HG03095 (cell line): ENCODE measurements around the gene PPP1R10.
A peak's percentile ranks its signal among the peaks of the same experiment; 100 is the strongest.
"Not testable (repeated sequence)": the region's sequence is repeated elsewhere in the genome, so short reads cannot be mapped to it uniquely, and the experiment has no call there.

Experiments
- ATAC-seq: cut with Tn5 transposase; IDR thresholded peaks from one replicate; pipeline ENCODE4 v1.9.1; 2021; ENCODE audit warnings: moderate library complexity; ENCODE audit not compliant: unreplicated experiment

The PPP1R10 gene

DNA sequence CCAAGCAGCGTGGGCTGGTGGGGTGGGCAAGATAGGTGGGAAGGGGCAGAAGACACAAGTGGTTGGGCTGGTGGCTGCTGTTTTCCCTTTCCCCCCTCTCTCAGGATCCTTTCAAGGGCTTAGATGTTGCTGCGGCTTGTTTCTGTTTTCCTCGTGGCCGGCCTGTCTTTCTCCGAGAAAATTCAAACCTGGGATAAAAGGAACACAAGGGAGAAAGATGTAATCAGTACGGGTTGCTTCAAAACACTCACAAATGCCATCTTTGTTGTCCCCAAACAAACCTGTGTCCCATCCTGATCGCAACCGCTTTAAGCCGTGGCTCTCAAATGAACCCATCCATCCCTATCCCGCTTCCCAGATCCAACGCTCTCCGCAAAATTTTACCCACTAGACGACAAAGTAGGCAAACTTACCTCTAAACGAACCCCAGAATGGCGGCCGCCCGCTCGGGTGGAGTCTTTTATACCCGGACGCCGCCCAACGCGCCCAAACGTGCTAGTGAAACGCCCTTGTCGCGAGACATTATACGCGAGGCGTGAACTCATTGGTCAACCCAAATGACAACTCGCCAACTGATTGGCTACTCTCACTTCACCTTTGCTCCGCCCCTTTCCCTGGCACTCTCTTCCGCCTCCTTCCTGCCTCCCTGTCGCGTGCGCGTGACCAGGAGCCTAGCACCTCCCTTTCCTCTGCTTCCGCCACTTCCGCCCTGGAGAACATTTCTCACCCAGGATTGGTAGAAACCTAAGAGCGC, at the start of gene PPP1R10:
TSS of gene PPP1R10 (minus strand) at position 433 of the 754 bp plus-strand sequence. CDS start 7,299 bp downstream, outside the sequence.
- peak; percentile 68 for ATAC-seq

DNA sequence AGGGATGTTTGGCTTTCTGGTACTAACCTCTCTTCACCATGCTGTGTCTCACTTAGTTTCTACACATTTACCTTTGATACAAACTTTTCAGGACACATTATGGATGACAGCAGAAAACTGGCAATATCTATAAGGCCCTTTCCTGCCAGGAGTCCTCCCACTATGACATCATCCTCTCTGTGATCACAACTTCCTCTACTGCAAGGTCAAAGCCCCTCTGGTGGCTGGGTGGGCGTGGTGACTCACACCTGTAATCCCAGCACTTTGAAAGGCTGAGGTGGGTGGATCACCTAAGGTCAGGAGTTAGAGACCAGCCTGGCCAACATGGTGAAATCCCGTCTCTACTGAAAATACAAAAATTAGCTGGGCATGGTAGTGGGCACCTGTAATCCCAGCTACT, 49.3 kb upstream of the PPP1R10 start:
- not testable (repeated sequence) for ATAC-seq

DNA sequence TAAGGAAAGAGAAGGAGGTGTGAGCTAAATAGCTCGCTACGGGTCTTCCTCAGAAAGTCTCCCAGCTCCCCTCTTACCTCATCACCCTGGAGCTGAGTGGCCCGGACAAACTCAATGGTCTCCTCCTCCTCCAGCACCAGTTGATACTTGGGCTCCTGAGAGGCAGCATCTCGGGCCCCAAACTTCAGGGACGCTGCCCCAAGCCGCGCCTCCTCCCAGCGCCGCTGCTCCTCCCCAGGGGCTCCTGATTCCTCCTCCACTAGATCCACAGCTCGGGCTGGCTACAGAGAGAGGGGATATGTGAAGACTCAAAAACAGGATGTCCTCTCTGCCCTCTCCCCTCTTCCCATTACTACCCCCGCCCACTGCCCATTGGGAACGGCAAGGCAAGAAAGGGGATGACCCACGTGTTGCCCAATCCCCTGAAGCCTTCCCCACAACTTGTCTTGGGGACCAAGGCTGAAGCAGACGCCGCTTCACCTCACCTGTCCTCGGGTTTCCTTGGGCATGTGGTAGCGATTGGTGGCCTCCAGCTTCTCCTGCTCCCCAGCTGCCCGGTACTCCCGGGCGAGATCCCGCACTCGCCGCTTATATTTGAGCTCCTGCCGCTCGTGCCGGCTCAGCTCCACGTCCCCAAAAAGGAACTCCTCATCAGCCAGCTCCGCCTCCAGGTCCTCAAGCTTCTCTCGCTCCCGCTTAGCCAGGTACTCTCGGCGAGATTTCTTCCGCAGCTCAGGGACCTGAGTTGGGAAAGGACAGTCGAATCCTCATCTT, 48.1 kb upstream of the PPP1R10 start:
- no peak for ATAC-seq

DNA sequence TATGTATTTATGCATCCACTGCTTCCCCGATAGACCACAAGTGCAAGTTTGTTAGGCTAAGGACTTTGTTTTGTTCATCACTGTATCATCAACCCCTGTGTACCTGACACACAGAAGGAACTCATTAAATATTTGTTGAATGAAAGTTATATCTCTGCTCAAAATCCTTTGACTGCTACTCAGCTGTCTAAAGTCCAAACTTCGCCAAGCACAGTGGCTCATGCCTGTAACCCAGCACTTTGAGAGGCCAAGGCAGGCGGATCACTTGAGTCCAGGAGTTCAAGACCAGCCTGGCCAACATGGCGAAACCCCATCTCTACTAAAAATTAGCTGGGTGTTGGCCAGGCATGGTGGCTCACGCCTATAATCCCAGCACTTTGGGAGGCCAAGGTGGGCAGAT, 40.9 kb upstream of the PPP1R10 start:
- not testable (repeated sequence) for ATAC-seq

DNA sequence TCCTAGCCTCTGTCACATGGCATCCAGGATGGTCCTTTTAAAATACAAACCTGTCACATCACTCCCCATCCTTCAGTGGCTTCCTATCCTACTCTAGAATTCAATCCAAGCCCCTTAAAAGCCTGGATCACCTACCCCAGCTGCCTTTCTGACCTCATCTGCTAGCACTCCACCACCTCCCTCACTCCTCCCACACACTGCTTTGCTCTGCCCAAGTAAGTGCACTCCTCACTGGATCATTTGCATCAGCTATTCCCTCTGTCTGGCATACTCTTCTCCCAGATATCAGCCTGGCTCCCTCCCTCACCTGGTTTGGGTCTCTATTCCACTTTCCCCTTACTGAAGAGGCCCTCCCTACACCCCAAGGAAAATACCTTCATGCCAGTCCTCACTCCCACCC, 40.4 kb upstream of the PPP1R10 start:
- ATAC-seq = no peak

DNA sequence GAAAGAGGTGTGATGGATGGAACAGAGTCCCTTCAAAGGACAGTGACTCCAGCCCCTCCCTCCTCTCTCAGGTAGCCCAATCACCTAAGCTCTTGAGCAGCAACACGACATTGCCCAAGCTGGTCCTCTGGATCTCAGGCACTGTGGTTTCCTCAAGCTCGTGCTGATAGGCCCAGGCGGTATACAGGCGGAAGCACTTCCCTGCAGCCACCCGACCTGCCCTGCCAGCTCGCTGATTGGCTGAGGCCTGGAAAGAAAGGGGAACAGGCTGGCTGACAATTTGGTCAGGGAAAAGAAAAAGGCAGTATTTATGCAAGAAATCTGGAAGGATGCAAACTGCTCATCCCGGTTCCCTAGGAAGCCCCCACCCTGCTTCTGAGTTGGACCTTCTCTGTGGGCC, 39.5 kb upstream of the PPP1R10 start:
- ATAC-seq = no peak

DNA sequence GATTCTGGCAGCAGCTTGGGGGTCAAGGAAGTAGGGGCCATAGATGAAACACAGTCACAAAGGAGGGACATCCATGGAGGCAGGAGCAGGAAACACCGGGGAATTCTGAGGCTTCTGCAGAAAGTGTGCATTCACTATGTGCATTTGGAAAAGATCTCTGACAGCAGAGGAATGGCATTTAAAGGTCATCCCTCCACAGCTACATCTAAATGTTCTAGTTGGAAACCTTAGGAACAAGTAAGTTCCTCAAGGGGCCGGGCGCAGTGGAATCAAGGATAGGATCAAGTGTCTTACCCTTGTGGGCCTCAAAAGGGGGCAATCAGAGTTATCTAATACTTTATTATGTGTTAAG, 38.7 kb upstream of the PPP1R10 start:
- no peak for ATAC-seq

DNA sequence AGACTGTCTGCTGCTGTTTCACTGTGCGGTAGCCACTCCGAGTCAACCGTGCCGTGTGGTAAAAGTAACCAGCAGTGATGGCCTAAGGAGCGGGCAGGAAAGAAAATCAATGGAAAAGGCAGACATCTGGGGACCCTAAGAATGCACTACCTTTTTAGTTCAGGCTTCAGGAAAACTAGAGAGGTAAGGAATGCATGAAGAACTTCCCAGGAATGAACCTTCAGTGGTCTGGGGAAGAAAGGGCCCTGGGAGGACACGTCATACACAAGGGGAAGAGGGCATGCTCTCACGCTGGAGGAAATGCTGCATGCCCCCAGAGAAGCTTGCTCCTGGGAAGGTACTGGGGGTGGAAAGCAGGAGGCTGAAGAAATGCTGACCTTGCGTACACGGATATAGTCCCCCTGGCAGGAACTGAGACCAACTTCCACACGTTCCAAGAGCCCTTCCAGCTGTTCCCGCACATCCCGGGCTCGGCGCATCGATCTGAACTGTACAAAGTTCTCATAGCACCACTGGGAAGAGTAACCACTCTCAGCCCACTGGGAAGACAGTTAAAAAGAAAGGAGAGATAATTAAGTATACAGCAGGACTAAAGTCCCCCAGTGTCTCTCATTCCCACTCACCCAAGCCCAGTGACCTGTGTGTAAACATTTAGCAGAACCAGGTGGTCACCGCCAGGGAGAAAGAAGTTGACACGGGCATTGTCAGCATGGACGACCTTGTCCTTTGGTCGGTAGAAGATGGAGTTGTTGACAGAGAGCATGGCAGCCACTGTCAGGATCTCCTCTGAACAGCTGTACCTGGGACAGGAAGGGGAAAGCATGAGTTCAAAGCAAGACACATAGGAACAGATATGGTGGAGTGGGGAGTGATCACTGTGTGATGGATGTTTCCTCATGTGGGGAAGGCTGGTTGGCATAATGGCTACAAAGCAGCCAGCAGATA, 38.0 kb upstream of the PPP1R10 start:
- no peak for ATAC-seq

DNA sequence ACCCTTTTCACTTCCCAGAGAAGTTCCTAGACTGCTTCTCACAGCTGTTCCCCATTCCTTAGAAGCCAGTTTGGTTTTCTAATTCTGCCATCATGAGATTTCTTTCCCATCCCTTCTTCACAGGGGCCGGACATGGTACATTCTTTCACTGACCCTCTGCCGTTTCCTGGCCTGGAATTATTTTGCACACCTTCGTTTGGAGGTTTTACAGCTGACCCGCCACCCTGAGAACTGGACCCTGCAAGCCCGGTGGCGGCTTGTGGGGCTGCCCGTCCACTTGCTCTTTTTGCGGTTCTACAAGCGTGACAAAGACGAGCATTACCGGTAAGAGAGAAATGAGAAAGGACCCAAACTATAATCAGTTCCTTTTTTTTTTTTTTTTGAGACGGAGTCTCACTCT, 34.1 kb upstream of the PPP1R10 start:
- ATAC-seq = no peak

DNA sequence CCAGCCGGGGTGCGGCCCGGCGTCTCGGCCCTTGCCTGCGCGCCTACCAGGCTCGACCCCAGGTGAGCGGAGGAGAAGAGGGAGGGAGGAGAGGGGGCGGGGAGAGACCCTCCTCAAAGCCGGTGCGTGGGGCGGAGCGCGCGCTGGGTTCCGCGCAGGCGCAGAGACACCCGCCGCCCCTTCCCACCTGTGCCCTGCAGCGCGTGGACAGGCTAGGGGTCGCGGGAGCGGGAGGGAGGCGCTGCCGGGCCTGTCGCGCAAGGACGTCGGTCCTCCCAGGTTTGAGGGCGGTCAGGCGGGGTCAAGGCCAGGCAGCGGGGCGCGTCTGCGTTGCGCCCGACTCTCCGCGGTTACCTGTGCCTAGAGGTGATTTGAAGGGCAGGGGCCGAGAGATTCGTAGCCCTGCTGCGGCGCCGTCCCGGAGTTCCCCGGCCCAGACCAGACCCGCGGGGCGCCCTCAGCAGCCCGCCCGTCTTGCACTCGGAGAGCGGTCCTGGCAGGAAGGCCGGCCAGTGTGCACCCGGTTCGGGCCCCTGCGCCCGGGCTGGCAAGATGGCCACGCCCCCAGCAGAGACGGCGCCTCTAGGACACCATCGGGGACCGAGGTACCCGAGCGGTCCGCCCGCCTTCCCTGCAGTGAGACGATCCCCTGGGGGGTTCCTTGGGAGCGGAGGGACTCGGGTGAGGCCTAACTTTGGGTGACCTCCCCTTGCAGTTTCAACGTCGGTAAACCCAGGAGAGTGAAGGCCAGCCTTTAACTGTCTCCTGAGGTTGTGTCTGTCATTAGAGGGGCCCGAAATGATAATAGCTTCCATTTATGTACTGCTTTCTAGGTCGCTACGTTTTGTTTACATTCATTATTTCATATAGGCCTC, 30.4 kb upstream of the PPP1R10 start:
- ATAC-seq = peak; percentile 50

DNA sequence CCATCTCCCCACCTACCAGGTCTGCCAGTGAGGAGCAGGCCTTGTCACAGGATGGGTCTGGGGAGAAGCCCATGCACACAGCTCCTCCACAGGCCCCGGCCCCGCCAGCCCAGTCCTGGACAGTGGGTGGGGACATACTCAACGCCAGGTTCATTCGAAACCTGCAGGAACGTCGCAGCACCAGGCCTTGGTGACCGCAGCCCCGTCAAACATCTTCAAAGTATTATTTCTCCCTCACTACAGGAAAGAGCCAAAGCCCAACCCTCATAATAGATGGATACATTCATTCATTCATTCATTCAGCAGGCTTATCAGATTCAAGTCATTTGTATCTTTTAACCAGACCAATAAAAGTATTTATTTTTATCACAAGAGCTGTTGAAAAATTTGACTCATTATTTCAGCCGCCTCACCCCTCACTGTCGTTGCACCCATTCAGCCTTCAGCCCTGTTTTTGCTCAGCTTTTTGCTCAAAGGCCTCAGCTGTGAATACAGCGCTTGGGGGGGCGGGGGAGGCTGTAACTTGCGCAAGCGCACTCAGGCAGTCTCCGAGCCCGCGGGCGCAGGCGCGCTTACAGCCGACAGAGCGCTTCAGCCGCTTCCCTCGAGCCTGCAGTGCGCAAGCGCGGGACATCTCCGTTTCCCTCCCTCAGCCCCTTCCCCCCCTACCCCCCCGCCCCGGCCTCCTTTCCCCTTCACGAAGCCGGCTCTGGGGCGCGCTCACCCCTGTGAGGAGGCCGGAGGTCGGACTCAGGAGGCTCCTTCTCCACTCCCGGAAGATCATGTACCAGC, 29.6 kb upstream of the PPP1R10 start, which contains the start of gene C6orf136:
TSS of gene C6orf136 (plus strand) at position 684 of the 792 bp plus-strand sequence. CDS start at position 783, 99 bp downstream.
- peak; percentile 43 for ATAC-seq

DNA sequence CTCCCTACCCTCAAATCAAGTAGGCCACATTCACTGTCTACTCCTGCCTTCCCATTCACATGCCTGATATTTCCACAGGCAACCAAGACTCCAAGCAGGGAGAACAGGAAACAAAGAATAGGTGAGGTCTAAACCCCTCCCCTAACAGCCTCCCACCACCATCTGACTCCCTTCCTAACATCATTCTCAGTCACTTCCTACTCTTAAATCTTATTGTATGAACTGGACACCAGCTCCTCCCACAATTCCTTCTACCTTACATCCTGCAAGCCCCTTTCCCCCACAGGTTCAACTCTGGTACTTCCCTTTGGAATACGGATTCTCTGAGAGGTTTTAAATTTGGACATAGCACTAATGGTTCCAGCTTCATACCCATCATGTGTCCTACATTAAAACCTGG, 28.9 kb upstream of the PPP1R10 start:
- ATAC-seq = no peak

DNA sequence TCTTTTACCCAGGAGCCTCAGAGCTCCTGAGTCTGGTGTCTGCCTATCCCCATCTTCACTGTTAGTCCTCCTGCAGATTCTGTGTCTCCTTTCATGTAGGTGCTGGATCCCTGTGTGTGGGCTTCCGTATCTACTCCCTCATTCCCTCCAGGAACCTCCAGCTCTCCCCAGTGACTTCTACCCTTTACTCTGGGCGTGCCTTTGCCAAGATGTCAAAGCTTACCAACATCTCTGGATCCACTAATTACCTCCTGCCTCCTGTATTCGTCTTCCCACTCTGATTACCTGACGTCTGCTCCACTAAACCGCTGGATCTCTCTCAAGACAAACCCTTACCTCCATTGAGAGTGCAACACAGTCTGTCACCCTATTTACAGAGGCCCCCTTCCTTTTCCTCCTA, 27.7 kb upstream of the PPP1R10 start:
- no peak for ATAC-seq

DNA sequence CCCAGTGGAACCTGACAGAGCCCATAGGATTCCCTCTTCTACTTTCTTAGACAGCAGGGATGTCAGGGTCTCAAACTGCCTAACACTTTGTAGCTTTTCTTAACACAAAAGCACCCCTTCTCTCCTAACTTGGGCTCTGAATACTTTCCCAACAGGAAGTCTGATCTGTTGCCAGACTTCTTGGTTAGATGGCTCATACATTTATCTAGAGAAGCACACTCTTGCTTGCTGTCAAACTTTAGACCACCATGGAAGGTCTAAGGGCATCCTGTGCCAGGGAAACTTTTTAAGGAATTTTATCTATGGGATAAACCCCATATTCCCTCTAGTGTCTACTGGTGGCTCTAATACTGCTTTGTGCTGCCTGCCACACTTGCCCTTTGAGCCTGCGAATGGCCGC, 26.6 kb upstream of the PPP1R10 start:
- ATAC-seq = no peak

DNA sequence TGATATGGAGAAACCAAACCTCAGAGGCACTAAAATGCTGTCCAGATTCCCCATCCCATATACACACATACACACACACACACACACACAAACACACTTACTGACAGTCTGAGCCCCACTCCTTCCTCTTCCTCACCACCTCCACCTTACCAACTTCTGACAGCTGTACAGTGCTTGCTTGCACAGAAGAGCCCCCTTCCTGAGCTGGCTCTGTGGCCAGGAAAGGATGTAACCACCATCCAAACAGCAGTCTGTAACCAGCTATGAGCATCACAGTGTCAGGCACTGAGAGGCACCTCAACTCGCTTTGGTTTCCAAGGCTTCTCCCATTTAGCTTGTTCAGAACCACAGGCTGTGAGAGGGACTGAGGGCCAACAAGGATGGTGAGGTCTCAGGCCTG, 24.0 kb upstream of the PPP1R10 start:
- ATAC-seq = no peak

DNA sequence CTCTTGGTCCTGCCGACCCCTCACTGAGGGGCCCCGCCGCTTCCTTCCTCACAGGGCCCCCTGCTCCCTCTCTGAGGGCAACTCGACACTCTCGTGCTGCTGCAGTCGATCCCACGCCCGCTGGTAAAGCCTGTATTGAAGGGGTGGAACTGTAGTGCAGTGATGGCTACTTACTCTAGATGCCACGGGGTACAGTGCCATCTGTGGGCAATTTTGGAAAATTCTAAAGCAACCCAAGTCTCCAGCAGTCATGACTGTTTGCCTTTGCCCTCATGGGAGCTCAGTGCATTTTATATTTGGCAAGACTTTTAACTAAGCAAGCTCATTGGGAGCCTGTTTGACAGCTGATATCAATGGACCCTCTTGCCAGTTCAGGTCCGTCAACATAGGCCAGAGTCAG, 23.4 kb upstream of the PPP1R10 start:
- no peak for ATAC-seq

DNA sequence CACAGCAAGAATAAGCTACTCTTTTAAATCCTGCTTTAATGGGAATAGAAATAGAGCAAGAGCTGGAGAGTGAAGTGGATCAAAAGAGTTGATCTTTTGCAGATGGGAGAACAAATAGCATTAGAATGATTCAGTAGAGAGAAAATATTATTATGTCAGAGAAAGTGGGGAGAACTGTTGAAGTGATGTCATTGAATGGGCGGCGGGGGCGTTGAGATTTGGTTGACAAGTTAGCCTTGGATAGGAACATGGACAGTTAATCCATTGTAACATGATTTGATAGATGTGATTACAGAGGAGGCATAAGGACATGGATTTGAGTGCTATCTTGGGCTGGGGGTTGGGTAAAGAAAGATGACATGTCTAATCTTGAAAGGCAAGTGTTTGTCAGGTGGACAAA, 18.8 kb upstream of the PPP1R10 start:
- ATAC-seq = no peak

DNA sequence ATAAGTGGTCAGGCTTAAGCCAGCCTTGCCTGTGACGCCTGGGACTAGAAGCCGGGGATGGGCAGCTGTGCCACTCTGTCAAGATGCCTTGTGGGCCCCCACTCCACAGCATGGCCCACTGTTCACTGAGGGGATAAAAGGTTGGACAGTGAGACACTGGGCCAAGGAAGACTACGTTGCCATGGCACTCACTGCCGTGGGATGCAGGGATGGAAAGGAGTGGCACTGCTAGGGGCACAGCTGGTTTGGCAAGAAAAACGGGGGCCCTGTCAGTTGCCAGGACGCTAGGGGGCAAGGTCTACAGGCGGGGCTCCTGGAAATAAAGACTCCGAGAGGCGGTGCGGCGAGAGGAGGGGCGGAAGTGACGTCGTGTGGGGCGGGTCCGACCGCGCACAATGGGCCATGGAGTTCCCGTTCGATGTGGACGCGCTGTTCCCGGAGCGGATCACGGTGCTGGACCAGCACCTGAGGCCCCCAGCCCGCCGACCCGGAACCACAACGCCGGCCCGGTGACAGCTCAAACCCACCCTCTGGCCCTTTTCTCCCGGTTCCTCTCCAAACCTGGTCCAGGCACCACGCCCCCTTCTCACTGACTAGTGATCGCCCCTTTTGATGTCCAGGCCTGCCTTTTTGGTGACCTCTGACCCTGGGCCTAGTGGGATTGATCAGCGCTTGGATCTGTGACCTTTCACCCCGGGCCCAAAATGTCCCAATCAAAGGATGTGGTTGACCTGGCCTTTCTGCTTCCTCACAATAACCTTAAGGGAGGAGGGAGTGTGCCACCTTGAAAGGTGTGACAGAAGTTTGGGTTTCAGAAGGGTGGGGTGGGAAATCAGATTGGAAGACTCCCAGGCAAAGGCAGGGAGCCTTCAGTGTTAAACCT, 9.7 kb upstream of the PPP1R10 start, which contains the start of gene ATAT1:
TSS of gene ATAT1 (plus strand) at position 391 of the 883 bp plus-strand sequence.
- peak; percentile 72 for ATAC-seq
